Calu3 (cell line): ENCODE data around the gene GALNT6. TPM values are rescaled to one million over a fixed set of nuclear protein-coding genes. Genes with fewer than 3 reads are reported as not detected.

Source experiments
- BruUV-seq: library from RNA; stranded (reverse); fragments of 400-500 nt; replicated peaks from 2 replicates; lab custom pipeline; 2021; lab: Mats Ljungman, UMichigan
- CTCF ChIA-PET: fragments of 300-600 bp; sonication (Branson Sonifier 250); formaldehyde crosslinking; loops from one replicate; lab custom pipeline; 2022; ENCODE audit warnings: antibody characterized with exemption; lab: Charles Lee
- DNase-seq: peaks from one replicate; pipeline ENCODE4 v3.0.0; 2022
- H3K27ac Mint-ChIP-seq: one replicate; pipeline ENCODE4 v1.8.0; 2022; ENCODE audit warnings: mixed read lengths; ENCODE audit not compliant: unreplicated experiment
- H3K27me3 Mint-ChIP-seq: one replicate; pipeline ENCODE4 v1.8.0; 2022; ENCODE audit warnings: mixed read lengths; ENCODE audit not compliant: unreplicated experiment
- H3K36me3 Mint-ChIP-seq: one replicate; pipeline ENCODE4 v1.8.0; 2022; ENCODE audit warnings: mild to moderate bottlenecking, moderate library complexity, mixed read lengths; ENCODE audit not compliant: insufficient read depth, unreplicated experiment
- H3K4me1 Mint-ChIP-seq: one replicate; pipeline ENCODE4 v1.8.0; 2022; ENCODE audit warnings: mild to moderate bottlenecking, low read depth, mixed read lengths; ENCODE audit not compliant: unreplicated experiment
- H3K4me3 Mint-ChIP-seq: one replicate; pipeline ENCODE4 v1.8.0; 2022; ENCODE audit warnings: mild to moderate bottlenecking, low read depth, moderate library complexity, mixed read lengths; ENCODE audit not compliant: unreplicated experiment
- H3K9me3 Mint-ChIP-seq: one replicate; pipeline ENCODE4 v1.8.0; 2022; ENCODE audit warnings: low read depth, mixed read lengths; ENCODE audit not compliant: unreplicated experiment
- CTCF ChIP-seq: fragments of 200-600 bp; IDR thresholded peaks from one replicate; pipeline ENCODE4 v1.8.0; 2022; ENCODE audit warnings: antibody characterized with exemption; ENCODE audit not compliant: unreplicated experiment
- intact Hi-C: fragments of 100-400 bp; cut with micrococcal nuclease; formaldehyde crosslinking; loops from one replicate; pipeline ENCODE4 v1.10.0; 2022; ENCODE audit not compliant: unreplicated experiment
- total RNA-seq: library from RNA; stranded (reverse); gene quantifications from 2 replicates; pipeline ENCODE4 v1.2.3, GENCODE V29; 2022

Gene GALNT6
- total RNA-seq, 1 experiment from 2014 or later, result 45.3 TPM

GRCh38 chr12:51368640-51369517 is 22.3 kb downstream of the GALNT6 start:
- no peak overlapping the region for H3K27ac Mint-ChIP-seq
- H3K9me3 Mint-ChIP-seq, result no peaks in the 10 kb centered on the region
- no peak for TF ChIP-seq CTCF
- H3K4me3 Mint-ChIP-seq, result no peak overlapping the region
- H3K4me1 Mint-ChIP-seq, result peaks cover 24% of the 10 kb centered on the region
- BruUV-seq, result no TSS peak
- DNase-seq, result no peak
- H3K27me3 Mint-ChIP-seq, result no peaks in the 10 kb centered on the region
- CTCF ChIA-PET, result interaction anchor here (0.6 kb wide), 1 partner anchor 354 kb away, joined by 4 read pairs; no protein-coding TSS in a partner anchor
- intact Hi-C loops, result no loop called here
- peaks cover 11% of the 10 kb centered on the region for H3K36me3 Mint-ChIP-seq

GRCh38 chr12:51365276-51365675 is 25.9 kb downstream of the GALNT6 start:
- Mint-ChIP-seq H3K27me3 (no peaks in the 10 kb centered on the region), H3K36me3 (no peaks in the 10 kb centered on the region), H3K27ac (no peak overlapping the region), H3K4me3 (no peak overlapping the region), H3K4me1 (peaks cover 10% of the 10 kb centered on the region), H3K9me3 (no peaks in the 10 kb centered on the region)
- intact Hi-C loops, result no loop called here
- TF ChIP-seq CTCF, result no peak
- CTCF ChIA-PET, result no interaction called here
- no peak for DNase-seq
- BruUV-seq, result no TSS peak

GRCh38 chr12:51364001-51364400 is 27.2 kb downstream of the GALNT6 start:
- BruUV-seq, result no TSS peak
- no peak for DNase-seq
- Mint-ChIP-seq H3K9me3 (no peaks in the 10 kb centered on the region), H3K27me3 (no peaks in the 10 kb centered on the region), H3K4me3 (no peak overlapping the region), H3K36me3 (no peaks in the 10 kb centered on the region), H3K4me1 (no peaks in the 10 kb centered on the region), H3K27ac (no peak overlapping the region)
- no peak for TF ChIP-seq CTCF
- intact Hi-C loops, result no loop called here
- CTCF ChIA-PET, result no interaction called here

GRCh38 chr12:51362747-51363342 is 28.4 kb downstream of the GALNT6 start:
- Mint-ChIP-seq H3K4me1 (no peaks in the 10 kb centered on the region), H3K36me3 (no peaks in the 10 kb centered on the region), H3K27ac (no peak overlapping the region), H3K9me3 (no peaks in the 10 kb centered on the region), H3K27me3 (no peaks in the 10 kb centered on the region), H3K4me3 (no peak overlapping the region)
- intact Hi-C loops, result no loop called here
- BruUV-seq, result no TSS peak
- no peak for TF ChIP-seq CTCF
- no peak for DNase-seq
- CTCF ChIA-PET, result interaction anchor here (0.6 to 0.8 kb wide), 3 partner anchors 9 to 54 kb away, joined by 3 to 4 read pairs (median 3); no protein-coding TSS in a partner anchor
